K562 (cell line): ENCODE measurements around the gene SLC25A11. TPM values are rescaled to one million over a fixed set of nuclear protein-coding genes. Genes with fewer than 3 reads are reported as not detected.

Experiments
- EGR1 ChIP-seq: fragments of 450-650 bp; conservative IDR thresholded peaks from 2 replicates; pipeline ENCODE4 v1.6.1; 2017; ENCODE audit warnings: mild to moderate bottlenecking
- ELF1 ChIP-seq: fragments of 200-800 bp; sonication (Bioruptor generic); IDR thresholded peaks from 2 replicates; pipeline ENCODE4 v1.6.1; 2016; ENCODE audit warnings: missing genetic modification characterization, missing compliant biosample characterization
- ESRRA ChIP-seq: fragments of 450-650 bp; IDR thresholded peaks from 2 replicates; pipeline ENCODE4 v1.6.1; 2014; ENCODE audit warnings: low read depth, mild to moderate bottlenecking, moderate library complexity, borderline replicate concordance
- ETV5 ChIP-seq: sonication (generic); formaldehyde crosslinking; IDR thresholded peaks from 2 replicates; pipeline ENCODE4 v1.4.0; 2020; ENCODE audit warnings: low read depth, mild to moderate bottlenecking, missing genetic modification reagents
- FOXM1 ChIP-seq, 2 experiments: fragments of 450-650 bp in 1 of 2; sonication (generic) in 1 of 2; formaldehyde crosslinking in 1 of 2; IDR thresholded peaks; 2 replicates each; pipeline versions ENCODE4 v1.6.1 to v1.9.0; 2017 to 2022; ENCODE audit warnings: low read depth in 2 of 2, mild to moderate bottlenecking in 2 of 2, missing genetic modification reagents in 1 of 2, moderate library complexity in 1 of 2
- HDAC6 ChIP-seq: IDR thresholded peaks from 2 replicates; pipeline ENCODE4 v1.6.1; 2012; ENCODE audit warnings: low read depth, mild to moderate bottlenecking, control low read depth, inconsistent platforms, low read length, moderate library complexity
- HDAC8 ChIP-seq: fragments of 450-650 bp; IDR thresholded peaks from 2 replicates; pipeline ENCODE4 v1.6.1; 2016; ENCODE audit warnings: mild to moderate bottlenecking, missing genetic modification characterization, moderate library complexity, missing compliant biosample characterization
- KAT2B ChIP-seq: IDR thresholded peaks from one replicate; pipeline ENCODE4 v1.6.1; 2012; ENCODE audit warnings: low read depth, mild to moderate bottlenecking, control low read depth, inconsistent platforms, low read length, moderate library complexity
- KDM1A ChIP-seq, 2 experiments: fragments of 450-650 bp; IDR thresholded peaks; 2 replicates each; pipeline ENCODE4 v1.6.1; 2016; ENCODE audit warnings: mild to moderate bottlenecking in 2 of 2
- LEF1 ChIP-seq: fragments of 450-650 bp; IDR thresholded peaks from 2 replicates; pipeline ENCODE4 v1.6.1; 2016; ENCODE audit warnings: mild to moderate bottlenecking
- NEUROD1 ChIP-seq: fragments of 150-350 bp; IDR thresholded peaks from 2 replicates; pipeline ENCODE4 v1.6.1; 2014; ENCODE audit warnings: borderline replicate concordance, low read length, low read depth; ENCODE audit not compliant: partially characterized antibody
- POLR2A ChIP-seq: fragments of 450-650 bp; conservative IDR thresholded peaks from 2 replicates; pipeline ENCODE4 v1.6.1; 2016
- POLR2B ChIP-seq: fragments of 450-650 bp; IDR thresholded peaks from 2 replicates; pipeline ENCODE4 v1.6.1; 2018; ENCODE audit warnings: low read depth; ENCODE audit not compliant: partially characterized antibody
- POU5F1 ChIP-seq: fragments of 150-350 bp; IDR thresholded peaks from 2 replicates; pipeline ENCODE4 v1.6.1; 2014; ENCODE audit warnings: borderline replicate concordance, low read length, low read depth, mild to moderate bottlenecking; ENCODE audit not compliant: partially characterized antibody
- RB1 ChIP-seq: fragments of 450-650 bp; IDR thresholded peaks from 2 replicates; pipeline ENCODE4 v1.6.1; 2017; ENCODE audit warnings: low read depth, mild to moderate bottlenecking
- RBFOX2 ChIP-seq: fragments of 200-400 bp; formaldehyde crosslinking; IDR thresholded peaks from 2 replicates; pipeline ENCODE4 v1.6.1; 2017; ENCODE audit warnings: low read depth, mild to moderate bottlenecking, low read length, moderate library complexity
- SMAD1 ChIP-seq: fragments of 150-350 bp; IDR thresholded peaks from 2 replicates; pipeline ENCODE4 v1.6.1; 2014; ENCODE audit warnings: low read length, low read depth; ENCODE audit not compliant: partially characterized antibody
- SMARCA4 ChIP-seq: fragments of 450-650 bp; IDR thresholded peaks from 2 replicates; pipeline ENCODE4 v1.6.1; 2016
- SMARCA5 ChIP-seq: fragments of 450-650 bp; IDR thresholded peaks from 2 replicates; pipeline ENCODE4 v1.6.1; 2016
- SRSF1 ChIP-seq: fragments of 200-400 bp; formaldehyde crosslinking; IDR thresholded peaks from 2 replicates; pipeline ENCODE4 v1.6.1; 2017; ENCODE audit warnings: mild to moderate bottlenecking, low read depth, low read length, moderate library complexity
- STAT5A ChIP-seq: IDR thresholded peaks from 2 replicates; pipeline ENCODE4 v1.6.1; 2012; ENCODE audit warnings: low read length, inconsistent platforms, borderline replicate concordance
- ZNF23 ChIP-seq: fragments of 250-450 bp; sonication (Bioruptor Pico); IDR thresholded peaks from 2 replicates; pipeline ENCODE4 v1.4.0; 2020; ENCODE audit warnings: mild to moderate bottlenecking
- ZNF324 ChIP-seq: fragments of 250-450 bp; sonication (Bioruptor Pico); IDR thresholded peaks from 2 replicates; pipeline ENCODE4 v1.4.0; 2020; ENCODE audit warnings: mild to moderate bottlenecking
- ZNF431 ChIP-seq: sonication (generic); formaldehyde crosslinking; IDR thresholded peaks from 2 replicates; pipeline ENCODE4 v1.8.0; 2022; ENCODE audit warnings: mild to moderate bottlenecking, missing genetic modification reagents
- ZNF583 ChIP-seq: fragments of 250-450 bp; sonication (Bioruptor Pico); IDR thresholded peaks from 2 replicates; pipeline ENCODE4 v1.4.0; 2020
- ZNF644 ChIP-seq: fragments of 200-800 bp; sonication (Bioruptor generic); IDR thresholded peaks from 2 replicates; pipeline ENCODE4 v1.6.1; 2016; ENCODE audit warnings: low read depth, missing genetic modification characterization, missing compliant biosample characterization
- ZZZ3 ChIP-seq: fragments of 450-650 bp; IDR thresholded peaks from 2 replicates; pipeline ENCODE4 v1.6.1; 2016; ENCODE audit warnings: antibody characterized with exemption, mild to moderate bottlenecking, moderate library complexity
- polyA plus RNA-seq, 8 experiments: library from polyadenylated mRNA; depleted of rRNA in 4 of 8; stranded (reverse) in 5 of 8; unstranded in 3 of 8; fragments of >200 nt; fragmentation: Nextera tagmentation in 2 of 8; fragmentation: Illumina TruSeq in 1 of 8; extraction: Ambion mirVana in 2 of 8; extraction: Trizol in 1 of 8; gene quantifications; 2 replicates each; pipeline versions ENCODE4 v1.2.1 to v1.2.3, GENCODE V29; 2011 to 2014; ENCODE audit warnings: inconsistent platforms in 1 of 8, missing spikeins in 1 of 8
- total RNA-seq, 7 experiments: library from RNA; depleted of rRNA in 6 of 7; stranded (reverse); fragments of >200 nt in 6 of 7; fragmentation: Illumina TruSeq in 2 of 7; extraction: Trizol in 2 of 7; gene quantifications; 2 replicates each; pipeline versions ENCODE4 v1.2.1 to v1.2.3, GENCODE V29; 2011 to 2021; ENCODE audit warnings: low replicate concordance in 1 of 7
- TF ChIP-seq, protein P1 (sequence below): fragments of 450-650 bp; IDR thresholded peaks from 2 replicates; pipeline ENCODE4 v1.6.1; 2016; ENCODE audit warnings: low read depth, mild to moderate bottlenecking, moderate library complexity
- TF ChIP-seq, protein P2 (sequence below): fragments of 450-650 bp; IDR thresholded peaks from one replicate; pipeline ENCODE4 v1.6.1; 2018; ENCODE audit warnings: mild to moderate bottlenecking, moderate library complexity; ENCODE audit not compliant: partially characterized antibody
- TF ChIP-seq, protein P3 (sequence below): sonication (generic); formaldehyde crosslinking; IDR thresholded peaks from 2 replicates; pipeline ENCODE4 v1.9.0; 2022; ENCODE audit warnings: mild to moderate bottlenecking, missing genetic modification reagents

SLC25A11 gene
- total and polyA plus RNA-seq, 9 of the 15 experiments (the other 6 are each of a cell fraction or from before 2014, with no cell fraction given): 3.1 to 56.7 (median 32.9) TPM

DNA sequence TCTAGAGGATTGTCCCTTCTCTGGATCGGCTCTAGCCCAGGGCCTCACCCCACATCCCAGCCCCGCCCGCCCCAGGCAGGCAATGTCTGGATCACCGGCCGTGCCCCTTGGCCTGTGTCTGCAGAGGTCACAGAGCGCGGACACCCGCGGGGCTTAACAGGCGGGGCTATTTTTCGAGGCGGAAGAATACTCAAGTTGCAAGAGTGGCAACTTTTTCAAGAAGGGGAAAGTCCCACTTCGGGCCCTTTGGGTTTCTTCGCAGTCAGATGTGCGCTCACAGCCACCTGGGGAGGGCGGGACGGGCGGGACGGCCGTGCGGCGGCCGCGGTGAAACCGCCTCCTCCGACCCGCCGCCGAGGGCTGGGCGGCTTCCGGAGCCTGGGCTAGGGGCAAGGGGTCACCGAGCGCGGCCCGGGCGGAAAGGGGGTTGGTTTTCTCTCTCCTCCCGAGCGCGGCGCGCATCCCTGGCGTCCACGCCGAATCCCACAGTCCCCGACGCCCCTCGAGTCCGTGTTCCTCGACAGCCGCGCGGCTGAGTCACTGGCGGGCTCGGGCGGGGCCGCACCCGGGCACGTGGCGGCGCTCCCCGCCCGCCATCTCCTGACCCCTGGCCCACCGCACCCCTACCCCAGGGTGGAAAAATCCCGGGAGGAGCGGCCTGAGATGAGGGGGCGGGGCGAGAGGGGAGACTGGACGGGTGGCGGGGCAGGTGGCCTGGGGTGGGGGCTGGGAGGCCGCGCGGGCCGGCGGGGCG, 9.7 kb upstream of the SLC25A11 start (continued):
- TF ChIP-seq, protein P1, sequence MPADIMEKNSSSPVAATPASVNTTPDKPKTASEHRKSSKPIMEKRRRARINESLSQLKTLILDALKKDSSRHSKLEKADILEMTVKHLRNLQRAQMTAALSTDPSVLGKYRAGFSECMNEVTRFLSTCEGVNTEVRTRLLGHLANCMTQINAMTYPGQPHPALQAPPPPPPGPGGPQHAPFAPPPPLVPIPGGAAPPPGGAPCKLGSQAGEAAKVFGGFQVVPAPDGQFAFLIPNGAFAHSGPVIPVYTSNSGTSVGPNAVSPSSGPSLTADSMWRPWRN: no peak
- no peak for TF ChIP-seq SRSF1
- TF ChIP-seq HDAC8: no peak
- TF ChIP-seq ZNF644 (tag): no peak
- TF ChIP-seq ZNF583 (CRISPR knock-in tag): 0 out of 2 replicates have a peak, but pooled peaks have one; percentile 8
- TF ChIP-seq KAT2B: no peak
- TF ChIP-seq LEF1: no peak
- peak; percentile 37 for TF ChIP-seq ETV5 (CRISPR knock-in tag)
- TF ChIP-seq STAT5A: no peak
- TF ChIP-seq ZNF431 (CRISPR knock-in tag): no peak
- TF ChIP-seq HDAC6: no peak
- no peak for TF ChIP-seq ZNF324
- TF ChIP-seq POLR2B: no peak
- no peak for TF ChIP-seq SMARCA4
- peak; percentile 75 for TF ChIP-seq RBFOX2
- TF ChIP-seq EGR1: no peak
- no peak for TF ChIP-seq NEUROD1
- no peak for TF ChIP-seq ZNF23
- no peak for TF ChIP-seq SMAD1
- TF ChIP-seq FOXM1 (IDR thresholded peaks at IDR 0.05; ENCODE audit: low read depth): no peak
- TF ChIP-seq FOXM1 (CRISPR knock-in tag; IDR thresholded peaks at IDR 0.05; ENCODE audit: low read depth): no peak
- TF ChIP-seq POU5F1: no peak
- no peak for TF ChIP-seq ZZZ3
- TF ChIP-seq ESRRA: 0 out of 2 replicates have a peak, but pooled peaks have one; percentile 14
- peak; percentile 32; the same call in 1 of the 2 replicates for TF ChIP-seq RB1
- TF ChIP-seq ELF1 (tag): no peak
- TF ChIP-seq, protein P2, sequence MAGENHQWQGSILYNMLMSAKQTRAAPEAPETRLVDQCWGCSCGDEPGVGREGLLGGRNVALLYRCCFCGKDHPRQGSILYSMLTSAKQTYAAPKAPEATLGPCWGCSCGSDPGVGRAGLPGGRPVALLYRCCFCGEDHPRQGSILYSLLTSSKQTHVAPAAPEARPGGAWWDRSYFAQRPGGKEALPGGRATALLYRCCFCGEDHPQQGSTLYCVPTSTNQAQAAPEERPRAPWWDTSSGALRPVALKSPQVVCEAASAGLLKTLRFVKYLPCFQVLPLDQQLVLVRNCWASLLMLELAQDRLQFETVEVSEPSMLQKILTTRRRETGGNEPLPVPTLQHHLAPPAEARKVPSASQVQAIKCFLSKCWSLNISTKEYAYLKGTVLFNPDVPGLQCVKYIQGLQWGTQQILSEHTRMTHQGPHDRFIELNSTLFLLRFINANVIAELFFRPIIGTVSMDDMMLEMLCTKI: no peak
- peak in 1 of 2 experiments; percentile 16; a peak in 1 of 4 replicates for TF ChIP-seq KDM1A (IDR thresholded peaks at IDR 0.05)
- TF ChIP-seq, protein P3, sequence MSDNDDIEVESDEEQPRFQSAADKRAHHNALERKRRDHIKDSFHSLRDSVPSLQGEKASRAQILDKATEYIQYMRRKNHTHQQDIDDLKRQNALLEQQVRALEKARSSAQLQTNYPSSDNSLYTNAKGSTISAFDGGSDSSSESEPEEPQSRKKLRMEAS: peak; percentile 87
- TF ChIP-seq POLR2A: no peak
- no peak for TF ChIP-seq SMARCA5
